CD4-positive, CD25-positive, alpha-beta regulatory T cell (primary cell): Measurements from ENCODE around the gene STK4. TPM values are rescaled to one million over a fixed set of nuclear protein-coding genes. Genes with fewer than 3 reads are reported as not detected.
A peak's percentile ranks its signal among the peaks of the same experiment; 100 is the strongest.

ENCODE experiments used
- ATAC-seq, 2 donors: fragments of 150-1000 bp; cut with Tn5 transposase; one replicate each; pipeline ENCODE4 v1.10.0; 2021; ENCODE audit warnings: low read depth in 2 of 2, moderate number of reproducible peaks in 2 of 2, moderate library complexity in 1 of 2
- DNase-seq, 3 donors: peaks; one replicate each; pipeline versions ENCODE4 v3.0.0 to v3.0.0-alpha.2; 2012 to 2022; ENCODE audit warnings: mixed read lengths in 1 of 3
- H3K27ac ChIP-seq: one replicate; pipeline ENCODE4 v1.7.0; 2013; ENCODE audit warnings: mild to moderate bottlenecking, low read length; ENCODE audit not compliant: insufficient read depth, poor library complexity, severe bottlenecking
- H3K27me3 ChIP-seq: one replicate; pipeline ENCODE4 v1.7.0; 2013; ENCODE audit warnings: low read length; ENCODE audit not compliant: control insufficient read depth, insufficient read depth
- H3K36me3 ChIP-seq: one replicate; pipeline ENCODE4 v1.7.0; 2013; ENCODE audit warnings: mild to moderate bottlenecking, low read length, moderate library complexity; ENCODE audit not compliant: control insufficient read depth, insufficient read depth
- H3K4me1 ChIP-seq: 2 replicates; pipeline ENCODE4 v1.7.0; 2013; ENCODE audit warnings: mild to moderate bottlenecking, low read length; ENCODE audit not compliant: insufficient read depth, control insufficient read depth, poor library complexity, severe bottlenecking
- H3K4me3 ChIP-seq: one replicate; pipeline ENCODE4 v1.7.0; 2013; ENCODE audit warnings: low read depth, mild to moderate bottlenecking, low read length, moderate library complexity
- H3K9me3 ChIP-seq, 2 experiments: 1 replicate in 1 of 2; 2 replicates in 1 of 2; pipeline ENCODE4 v1.7.0; 2013; ENCODE audit warnings: low read length in 2 of 2, mild to moderate bottlenecking in 1 of 2, moderate library complexity in 1 of 2; ENCODE audit not compliant: control insufficient read depth in 2 of 2
- H3K27ac Mint-ChIP-seq, 3 donors: one replicate each; pipeline ENCODE4 v1.8.0; 2020 to 2022; ENCODE audit warnings: mild to moderate bottlenecking in 3 of 3, mixed read lengths in 3 of 3, moderate library complexity in 2 of 3
- H3K27me3 Mint-ChIP-seq: one replicate; pipeline ENCODE4 v1.8.0; 2022; ENCODE audit warnings: mild to moderate bottlenecking, mixed read lengths
- H3K36me3 Mint-ChIP-seq: one replicate; pipeline ENCODE4 v1.8.0; 2020; ENCODE audit warnings: mixed read lengths
- H3K4me1 Mint-ChIP-seq, 4 donors: one replicate each; pipeline ENCODE4 v1.8.0; 2020 to 2022; ENCODE audit warnings: mixed read lengths in 4 of 4, mild to moderate bottlenecking in 1 of 4
- H3K4me3 Mint-ChIP-seq, 4 donors: one replicate each; pipeline ENCODE4 v1.8.0; 2020 to 2022; ENCODE audit warnings: mild to moderate bottlenecking in 4 of 4, mixed read lengths in 4 of 4, moderate library complexity in 3 of 4
- H3K9me3 Mint-ChIP-seq, 7 donors: one replicate each; pipeline ENCODE4 v1.8.0; 2020 to 2022; ENCODE audit warnings: mixed read lengths in 7 of 7, mild to moderate bottlenecking in 3 of 7, moderate library complexity in 2 of 7
- polyA plus RNA-seq, 4 donors: library from polyadenylated mRNA; unstranded; fragments of 300-500 nt; fragmentation: Illumina TruSeq; gene quantifications; one replicate each; pipeline ENCODE4 v1.2.3, GENCODE V29; 2021
- total RNA-seq: library from RNA; stranded (reverse); gene quantifications from one replicate; pipeline ENCODE4 v1.2.3, GENCODE V29; 2022

Gene STK4
- total and polyA plus RNA-seq, 5 donors from 2014 or later, result 211 to 375 (median 227) TPM

DNA sequence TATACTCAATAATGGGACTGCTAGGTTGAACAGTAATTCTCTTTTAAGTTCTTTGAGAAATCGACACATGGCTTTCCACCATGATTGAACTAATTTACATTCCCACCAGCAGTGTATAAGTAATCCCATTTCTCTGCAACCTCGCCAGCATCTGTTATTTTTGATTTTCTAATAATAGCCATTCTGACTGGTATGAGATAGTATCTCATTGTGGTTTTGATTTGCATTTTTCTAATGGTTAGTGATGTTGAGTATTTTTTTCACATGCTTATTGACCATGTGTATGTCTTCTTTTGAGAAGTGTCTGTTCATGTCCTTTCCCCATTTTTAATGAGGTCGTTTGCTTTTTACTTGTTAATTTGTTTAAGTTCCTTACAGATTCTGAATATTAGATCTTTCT is 66.5 kb downstream of the STK4 start:
- Mint-ChIP-seq H3K4me3 (peak overlapping the region in 3 of 4 donors; percentile 23 to 77 (median 46)), H3K9me3 (peaks cover 0 to 4% (median 0%) of the 10 kb centered on the region in 7 donors), H3K4me1 (peaks cover 49 to 92% (median 68%) of the 10 kb centered on the region in 4 donors), H3K36me3 (peaks cover 42% of the 10 kb centered on the region), H3K27ac (peak overlapping the region; percentile 4 to 75 (median 18)), H3K27me3 (no peaks in the 10 kb centered on the region)
- Histone ChIP-seq H3K4me1 (peaks cover 63% of the 10 kb centered on the region), H3K27me3 (no peaks in the 10 kb centered on the region), H3K4me3 (peak overlapping the region; percentile 14), H3K9me3 (no peaks in the 10 kb centered on the region), H3K27ac (peak overlapping the region; percentile 35), H3K36me3 (peaks cover 82% of the 10 kb centered on the region)
- ATAC-seq, result no peak
- no peak for DNase-seq

DNA sequence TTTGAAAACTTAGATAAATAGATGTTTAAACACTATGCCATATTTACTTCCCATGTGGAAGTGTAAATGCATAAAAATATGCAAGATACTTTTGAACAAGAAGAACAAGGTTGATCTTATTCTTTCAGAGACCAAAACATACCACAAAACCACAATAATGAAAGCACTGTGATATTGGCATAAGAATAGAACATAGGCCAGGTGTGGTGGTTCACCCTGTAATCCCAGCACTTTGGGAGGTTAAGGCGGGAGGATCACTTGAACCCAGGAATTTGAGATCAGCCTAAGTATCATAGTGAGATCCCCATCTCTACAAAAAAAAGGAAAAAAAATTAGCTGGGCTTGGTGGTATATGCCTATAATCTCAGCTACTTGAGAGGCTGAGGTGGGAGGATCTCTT is 68.1 kb downstream of the STK4 start:
- Histone ChIP-seq H3K4me3 (peak overlapping the region; percentile 17), H3K36me3 (peaks cover 72% of the 10 kb centered on the region), H3K27ac (peak overlapping the region; percentile 60), H3K9me3 (no peaks in the 10 kb centered on the region), H3K27me3 (no peaks in the 10 kb centered on the region), H3K4me1 (peaks cover 60% of the 10 kb centered on the region)
- peak overlapping the region in 2 of 4 donors; percentile 54 to 59 for H3K4me3 Mint-ChIP-seq
- no peaks in the 10 kb centered on the region for H3K27me3 Mint-ChIP-seq
- H3K36me3 Mint-ChIP-seq, result peaks cover 31% of the 10 kb centered on the region
- no peak for ATAC-seq
- DNase-seq, result no peak
- H3K4me1 Mint-ChIP-seq, result peaks cover 34 to 91% (median 62%) of the 10 kb centered on the region in 4 donors
- H3K27ac Mint-ChIP-seq, result peak overlapping the region in 2 of 3 donors; percentile 20 to 82
- H3K9me3 Mint-ChIP-seq, result peaks cover 0 to 4% (median 0%) of the 10 kb centered on the region in 7 donors

DNA sequence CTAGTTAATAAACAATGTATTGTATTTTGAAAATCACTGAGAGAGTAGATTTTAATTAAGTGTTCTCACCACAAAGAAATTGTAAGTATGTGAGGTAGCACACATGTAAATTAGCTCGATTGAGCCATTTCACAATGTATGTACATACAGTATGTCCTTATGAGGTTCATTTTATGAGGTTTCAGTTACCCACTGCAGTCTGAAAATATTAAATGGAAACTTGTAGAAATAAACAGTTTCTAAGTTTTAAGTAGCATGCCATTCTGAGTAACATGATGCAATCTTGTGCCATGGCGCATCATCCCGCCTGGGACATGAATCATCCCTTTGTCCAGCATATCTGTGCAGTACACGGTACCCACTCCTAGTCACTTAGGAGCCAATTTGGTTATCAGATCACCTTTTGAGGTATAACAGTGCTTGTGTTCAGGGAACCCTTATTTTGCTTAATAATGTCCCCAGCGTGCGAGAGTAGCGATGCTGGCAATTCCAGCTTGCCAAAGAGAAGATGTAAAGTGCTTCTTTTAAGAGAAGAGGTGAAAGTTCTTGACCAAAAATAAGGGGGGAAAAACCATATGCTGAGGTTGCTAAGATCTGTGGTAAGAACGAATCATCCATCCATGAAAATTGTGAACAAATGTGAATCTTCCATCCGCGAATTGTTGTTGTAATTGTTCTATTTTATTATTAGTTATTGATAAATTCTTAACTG is 69.9 kb downstream of the STK4 start:
- H3K4me1 Mint-ChIP-seq, result peaks cover 38 to 92% (median 67%) of the 10 kb centered on the region in 4 donors
- H3K27ac Mint-ChIP-seq, result peak overlapping the region in 2 of 3 donors; percentile 4 to 82
- H3K4me3 Mint-ChIP-seq, result peak overlapping the region in 3 of 4 donors; percentile 13 to 45 (median 37)
- H3K27ac ChIP-seq, result peak overlapping the region; percentile 29
- ATAC-seq (no peak), DNase-seq (no peak)
- H3K9me3 ChIP-seq, result no peaks in the 10 kb centered on the region
- peaks cover 0 to 4% (median 0%) of the 10 kb centered on the region in 7 donors for H3K9me3 Mint-ChIP-seq
- peaks cover 75% of the 10 kb centered on the region for H3K4me1 ChIP-seq
- H3K4me3 ChIP-seq, result no peak overlapping the region
- no peaks in the 10 kb centered on the region for H3K27me3 ChIP-seq
- no peaks in the 10 kb centered on the region for H3K27me3 Mint-ChIP-seq
- peaks cover 38% of the 10 kb centered on the region for H3K36me3 Mint-ChIP-seq
- peaks cover 72% of the 10 kb centered on the region for H3K36me3 ChIP-seq

DNA sequence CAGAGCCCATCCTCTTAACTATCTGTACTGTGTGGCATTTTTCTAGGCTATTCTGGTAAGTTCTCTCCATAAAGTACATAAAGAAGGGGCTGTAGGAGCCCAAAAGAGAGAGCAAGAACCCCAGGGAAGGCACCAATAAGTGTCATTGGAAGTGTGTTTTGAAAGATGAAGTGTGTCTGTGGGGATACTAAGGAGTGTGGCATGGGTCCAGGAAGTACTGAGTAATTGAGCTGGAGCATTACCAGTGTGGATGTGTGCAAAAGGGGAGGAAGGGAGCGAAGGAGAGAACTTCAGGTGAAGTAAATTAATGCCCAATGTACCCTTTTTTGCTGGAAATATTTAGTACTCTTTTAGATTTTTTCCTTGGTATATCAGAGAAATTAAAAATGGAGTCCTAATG is 70.7 kb downstream of the STK4 start:
- no peak for DNase-seq
- Mint-ChIP-seq H3K36me3 (peaks cover 36% of the 10 kb centered on the region), H3K27ac (peak overlapping the region; percentile 6 to 88 (median 63)), H3K4me3 (peak overlapping the region in 2 of 4 donors; percentile 1 to 36), H3K4me1 (peaks cover 39 to 92% (median 70%) of the 10 kb centered on the region in 4 donors), H3K27me3 (no peaks in the 10 kb centered on the region), H3K9me3 (peaks cover 0 to 4% (median 0%) of the 10 kb centered on the region in 7 donors)
- H3K27me3 ChIP-seq, result no peaks in the 10 kb centered on the region
- peak overlapping the region; percentile 11 for H3K4me3 ChIP-seq
- no peak for ATAC-seq
- H3K36me3 ChIP-seq, result peaks cover 70% of the 10 kb centered on the region
- no peaks in the 10 kb centered on the region for H3K9me3 ChIP-seq
- H3K27ac ChIP-seq, result peak overlapping the region; percentile 18
- H3K4me1 ChIP-seq, result peaks cover 74% of the 10 kb centered on the region

DNA sequence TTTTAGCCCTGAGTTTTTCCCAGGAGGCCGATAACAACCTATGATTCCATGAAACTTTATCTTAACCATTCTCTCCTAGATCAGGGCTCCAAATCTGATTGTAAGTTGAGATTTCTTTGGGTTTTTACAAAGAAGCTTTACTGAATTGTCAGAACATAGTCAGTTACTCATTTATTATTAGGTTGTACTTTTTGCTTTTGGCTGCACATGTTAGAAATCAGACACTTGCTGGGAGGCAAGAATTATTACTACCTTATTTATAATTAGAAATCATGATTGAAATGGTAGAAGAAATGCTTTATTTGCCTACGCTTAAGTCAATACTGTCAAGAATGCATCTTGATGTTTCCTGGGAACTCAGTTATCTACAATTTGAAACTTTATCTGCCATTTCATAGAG is 71.3 kb downstream of the STK4 start:
- peaks cover 38% of the 10 kb centered on the region for H3K36me3 Mint-ChIP-seq

DNA sequence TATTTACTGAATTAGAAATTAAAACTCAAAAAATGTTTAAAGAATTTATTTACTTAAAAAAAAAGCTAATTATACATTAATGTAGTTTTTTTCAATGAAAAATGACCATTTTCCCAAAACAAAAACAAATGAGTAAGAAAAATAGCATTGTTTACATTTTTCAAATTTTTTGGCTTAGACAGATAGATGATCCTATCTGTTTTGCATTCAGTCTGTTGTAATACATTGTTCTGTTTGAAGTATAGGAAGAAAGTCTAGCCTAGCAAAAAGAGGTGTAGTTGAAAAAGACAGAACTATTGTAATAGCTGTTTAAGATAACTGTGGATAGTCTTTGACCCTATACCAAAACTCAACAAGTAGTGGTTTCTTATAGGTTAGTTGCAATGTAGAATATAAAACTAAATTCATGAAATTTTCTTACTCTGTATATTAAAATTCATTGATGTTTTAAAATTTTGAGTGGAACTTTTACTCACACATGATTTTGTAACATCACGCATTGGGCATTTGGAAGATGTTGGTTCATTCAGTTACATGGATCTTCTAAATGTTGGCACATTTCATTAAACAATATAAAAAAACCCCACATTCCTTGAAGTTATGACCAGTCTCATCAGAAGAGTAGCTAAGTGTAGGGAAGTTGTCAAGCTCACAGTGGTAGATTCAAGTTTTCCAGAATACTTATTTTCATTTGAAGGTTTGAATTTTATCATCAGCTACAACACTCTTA is 72.6 kb downstream of the STK4 start:
- peak overlapping the region; percentile 18 to 87 (median 20) for H3K27ac Mint-ChIP-seq
- H3K4me3 ChIP-seq, result no peak overlapping the region
- H3K27me3 ChIP-seq, result no peaks in the 10 kb centered on the region
- peaks cover 65% of the 10 kb centered on the region for H3K4me1 ChIP-seq
- peaks cover 34 to 91% (median 69%) of the 10 kb centered on the region in 4 donors for H3K4me1 Mint-ChIP-seq
- H3K27ac ChIP-seq, result peak overlapping the region; percentile 34
- ATAC-seq (no peak), DNase-seq (no peak)
- H3K9me3 Mint-ChIP-seq, result no peaks in the 10 kb centered on the region
- H3K9me3 ChIP-seq, result no peaks in the 10 kb centered on the region
- peaks cover 75% of the 10 kb centered on the region for H3K36me3 ChIP-seq
- no peaks in the 10 kb centered on the region for H3K27me3 Mint-ChIP-seq
- no peak overlapping the region for H3K4me3 Mint-ChIP-seq
- H3K36me3 Mint-ChIP-seq, result peaks cover 41% of the 10 kb centered on the region

More for the DNA sequence above, 71.3 kb downstream of the STK4 start:
- Histone ChIP-seq H3K27ac (no peak overlapping the region), H3K9me3 (no peaks in the 10 kb centered on the region), H3K36me3 (peaks cover 70% of the 10 kb centered on the region), H3K4me3 (peak overlapping the region; percentile 11), H3K4me1 (peaks cover 73% of the 10 kb centered on the region), H3K27me3 (no peaks in the 10 kb centered on the region)
- Mint-ChIP-seq H3K27ac (peak overlapping the region; percentile 35 to 63 (median 45)), H3K4me3 (peak overlapping the region in 2 of 4 donors; percentile 8 to 38), H3K9me3 (peaks cover 0 to under 1% (median 0%) of the 10 kb centered on the region in 7 donors), H3K4me1 (peaks cover 39 to 91% (median 69%) of the 10 kb centered on the region in 4 donors), H3K27me3 (no peaks in the 10 kb centered on the region)
- ATAC-seq (no peak), DNase-seq (no peak)

DNA sequence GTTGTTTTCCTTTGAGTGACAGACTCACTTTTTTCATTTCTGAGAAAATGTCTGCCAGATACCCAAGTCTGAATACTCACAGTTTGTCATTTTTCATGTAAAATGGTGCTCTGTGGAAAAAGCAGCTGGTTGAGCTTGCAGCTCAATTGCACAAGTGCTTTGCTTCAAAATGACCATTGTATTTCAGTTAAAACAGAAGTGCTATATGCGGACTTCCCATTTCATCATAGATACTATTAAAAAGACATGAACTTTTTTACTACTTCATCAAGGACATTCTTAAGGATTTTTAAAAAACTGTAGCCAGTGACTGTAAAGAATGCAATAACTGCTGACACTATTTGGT is 73.1 kb downstream of the STK4 start:
- peak overlapping the region; percentile 34 for H3K27ac ChIP-seq
- H3K4me3 Mint-ChIP-seq, result peak overlapping the region in 1 of 4 donors; percentile 29

More for the DNA sequence above, 73.1 kb downstream of the STK4 start:
- peaks cover 38 to 91% (median 72%) of the 10 kb centered on the region in 4 donors for H3K4me1 Mint-ChIP-seq
- peaks cover 75% of the 10 kb centered on the region for H3K36me3 ChIP-seq
- no peaks in the 10 kb centered on the region for H3K9me3 ChIP-seq
- H3K27ac Mint-ChIP-seq, result peak overlapping the region; percentile 18 to 87 (median 20)
- no peaks in the 10 kb centered on the region for H3K9me3 Mint-ChIP-seq
- no peaks in the 10 kb centered on the region for H3K27me3 ChIP-seq
- DNase-seq, result no peak
- H3K4me1 ChIP-seq, result peaks cover 65% of the 10 kb centered on the region
- H3K36me3 Mint-ChIP-seq, result peaks cover 43% of the 10 kb centered on the region
- no peak for ATAC-seq
- H3K27me3 Mint-ChIP-seq, result no peaks in the 10 kb centered on the region
- H3K4me3 ChIP-seq, result no peak overlapping the region
